GM23338 (cell line): ENCODE results near the gene GAL3ST2. TPM values are rescaled to one million over a fixed set of nuclear protein-coding genes. Genes with fewer than 3 reads are reported as not detected.

Experiments
- ATAC-seq: fragments of 200-7000 bp; cut with Tn5 transposase; 3 replicates; pipeline ENCODE4 v1.9.1; 2020
- DNase-seq: peaks from one replicate; pipeline ENCODE4 v3.0.0-alpha.2; 2015; ENCODE audit warnings: low spot score
- H2AFZ ChIP-seq: fragments of 200-600 bp; sonication (generic); 2 replicates; pipeline ENCODE4 v1.8.0; 2016; ENCODE audit warnings: antibody characterized with exemption, mild to moderate bottlenecking, moderate library complexity
- H3F3A ChIP-seq: fragments of 200-600 bp; sonication (generic); replicated peaks from 2 replicates; pipeline ENCODE4 v1.8.0; 2017; ENCODE audit warnings: antibody characterized with exemption, mixed run types, low read depth
- H3K27ac ChIP-seq: fragments of 200-600 bp; sonication (generic); 2 replicates; pipeline ENCODE4 v1.6.1; 2016; ENCODE audit warnings: low read depth
- H3K27me3 ChIP-seq: fragments of 200-600 bp; sonication (generic); 2 replicates; pipeline ENCODE4 v1.8.0; 2016; ENCODE audit warnings: mild to moderate bottlenecking, mixed run types, moderate library complexity; ENCODE audit not compliant: insufficient read depth
- H3K36me3 ChIP-seq: fragments of 200-600 bp; sonication (generic); 2 replicates; pipeline ENCODE4 v1.8.0; 2016; ENCODE audit warnings: mild to moderate bottlenecking; ENCODE audit not compliant: insufficient read depth
- H3K4me1 ChIP-seq: fragments of 200-600 bp; sonication (generic); 2 replicates; pipeline ENCODE4 v1.8.0; 2016; ENCODE audit warnings: mild to moderate bottlenecking, moderate library complexity; ENCODE audit not compliant: insufficient read depth
- H3K4me2 ChIP-seq: fragments of 200-600 bp; sonication (generic); 2 replicates; pipeline ENCODE4 v1.7.1; 2017; ENCODE audit warnings: mixed run types
- H3K4me3 ChIP-seq: fragments of 200-600 bp; sonication (generic); 2 replicates; pipeline ENCODE4 v1.6.1; 2016; ENCODE audit warnings: mixed run types
- H3K79me2 ChIP-seq: fragments of 200-600 bp; sonication (generic); replicated peaks from 2 replicates; pipeline ENCODE4 v1.8.0; 2017; ENCODE audit warnings: mild to moderate bottlenecking; ENCODE audit not compliant: insufficient read depth
- H3K9me2 ChIP-seq: fragments of 200-600 bp; sonication (generic); 2 replicates; pipeline ENCODE4 v1.8.0; 2017; ENCODE audit not compliant: insufficient read depth
- H4K20me1 ChIP-seq: fragments of 200-600 bp; sonication (generic); replicated peaks from 2 replicates; pipeline ENCODE4 v1.8.0; 2017; ENCODE audit warnings: mild to moderate bottlenecking; ENCODE audit not compliant: insufficient read depth
- H3K27ac Mint-ChIP-seq: 2 replicates; pipeline ENCODE4 v1.8.0; 2020; ENCODE audit warnings: inconsistent platforms, mild to moderate bottlenecking, moderate library complexity, mixed read lengths
- H3K27me3 Mint-ChIP-seq: 3 replicates; pipeline ENCODE4 v1.8.0; 2022; ENCODE audit warnings: low read depth, mild to moderate bottlenecking, moderate library complexity, mixed read lengths, inconsistent platforms; ENCODE audit not compliant: insufficient read depth, poor library complexity
- H3K36me3 Mint-ChIP-seq: 3 replicates; pipeline ENCODE4 v1.8.0; 2021; ENCODE audit warnings: low read depth, mild to moderate bottlenecking, inconsistent platforms, moderate library complexity, mixed read lengths
- H3K4me1 Mint-ChIP-seq: 3 replicates; pipeline ENCODE4 v1.8.0; 2020; ENCODE audit warnings: mild to moderate bottlenecking, inconsistent platforms, mixed read lengths
- H3K4me3 Mint-ChIP-seq: 3 replicates; pipeline ENCODE4 v1.8.0; 2021; ENCODE audit warnings: moderate library complexity, mild to moderate bottlenecking, inconsistent platforms, mixed read lengths
- H3K9me3 Mint-ChIP-seq: 3 replicates; pipeline ENCODE4 v1.8.0; 2020; ENCODE audit warnings: moderate library complexity, mild to moderate bottlenecking, inconsistent platforms, mixed read lengths
- CREB1 ChIP-seq: fragments of 250-450 bp; sonication (Bioruptor Pico); IDR thresholded peaks from 2 replicates; pipeline ENCODE4 v1.5.0; 2020; ENCODE audit warnings: low read depth, mild to moderate bottlenecking, moderate library complexity
- EZH2 ChIP-seq: fragments of 200-600 bp; sonication (generic); IDR thresholded peaks from one replicate; pipeline ENCODE4 v1.8.0; 2017; ENCODE audit warnings: antibody characterized with exemption, mild to moderate bottlenecking, low read depth; ENCODE audit not compliant: unreplicated experiment
- EZH2phosphoT487 ChIP-seq: fragments of 200-600 bp; sonication (generic); IDR thresholded peaks from one replicate; pipeline ENCODE4 v1.8.1; 2018; ENCODE audit warnings: antibody characterized with exemption; ENCODE audit not compliant: unreplicated experiment
- JUNB ChIP-seq: IDR thresholded peaks from one replicate; pipeline ENCODE4 v1.6.1; 2016; ENCODE audit warnings: antibody characterized with exemption; ENCODE audit not compliant: unreplicated experiment
- NANOG ChIP-seq: IDR thresholded peaks from 2 replicates; pipeline ENCODE4 v1.6.1; 2016; ENCODE audit warnings: antibody characterized with exemption, borderline replicate concordance
- REST ChIP-seq: IDR thresholded peaks from one replicate; pipeline ENCODE4 v1.6.1; 2018; ENCODE audit warnings: antibody characterized with exemption; ENCODE audit not compliant: unreplicated experiment
- STAT1 ChIP-seq: IDR thresholded peaks from one replicate; pipeline ENCODE4 v1.6.1; 2016; ENCODE audit warnings: antibody characterized with exemption; ENCODE audit not compliant: unreplicated experiment
- ZNF114 ChIP-seq: fragments of 250-450 bp; sonication (Bioruptor Pico); IDR thresholded peaks from 2 replicates; pipeline ENCODE4 v1.5.0; 2020; ENCODE audit warnings: mild to moderate bottlenecking, moderate library complexity
- polyA plus RNA-seq: library from polyadenylated mRNA; unstranded; fragments of >200 nt; fragmentation: Nextera tagmentation; extraction: Ambion mirVana; gene quantifications from 2 replicates; pipeline ENCODE4 v1.2.1, GENCODE V29; 2016
- total RNA-seq: library from RNA; depleted of rRNA; stranded (reverse); fragments of >200 nt; shearing (Covaris generic); gene quantifications from 2 replicates; pipeline ENCODE4 v1.2.3, GENCODE V29; 2014
- TF ChIP-seq, protein P1 (sequence below): IDR thresholded peaks from 2 replicates; pipeline ENCODE4 v1.6.1; 2016; ENCODE audit warnings: antibody characterized with exemption
- TF ChIP-seq, protein P2 (sequence below), 2 experiments: fragments of 200-600 bp in 1 of 2; sonication (generic) in 1 of 2; conservative IDR thresholded peaks; 2 replicates each; pipeline versions ENCODE4 v1.5.1 to v1.6.1; 2016 to 2017; ENCODE audit warnings: antibody characterized with exemption in 2 of 2, low read depth in 2 of 2, mild to moderate bottlenecking in 2 of 2, moderate library complexity in 1 of 2

GAL3ST2 gene
- total and polyA plus RNA-seq, 2 experiments from 2014 or later: 0.19 to 0.24 TPM

DNA sequence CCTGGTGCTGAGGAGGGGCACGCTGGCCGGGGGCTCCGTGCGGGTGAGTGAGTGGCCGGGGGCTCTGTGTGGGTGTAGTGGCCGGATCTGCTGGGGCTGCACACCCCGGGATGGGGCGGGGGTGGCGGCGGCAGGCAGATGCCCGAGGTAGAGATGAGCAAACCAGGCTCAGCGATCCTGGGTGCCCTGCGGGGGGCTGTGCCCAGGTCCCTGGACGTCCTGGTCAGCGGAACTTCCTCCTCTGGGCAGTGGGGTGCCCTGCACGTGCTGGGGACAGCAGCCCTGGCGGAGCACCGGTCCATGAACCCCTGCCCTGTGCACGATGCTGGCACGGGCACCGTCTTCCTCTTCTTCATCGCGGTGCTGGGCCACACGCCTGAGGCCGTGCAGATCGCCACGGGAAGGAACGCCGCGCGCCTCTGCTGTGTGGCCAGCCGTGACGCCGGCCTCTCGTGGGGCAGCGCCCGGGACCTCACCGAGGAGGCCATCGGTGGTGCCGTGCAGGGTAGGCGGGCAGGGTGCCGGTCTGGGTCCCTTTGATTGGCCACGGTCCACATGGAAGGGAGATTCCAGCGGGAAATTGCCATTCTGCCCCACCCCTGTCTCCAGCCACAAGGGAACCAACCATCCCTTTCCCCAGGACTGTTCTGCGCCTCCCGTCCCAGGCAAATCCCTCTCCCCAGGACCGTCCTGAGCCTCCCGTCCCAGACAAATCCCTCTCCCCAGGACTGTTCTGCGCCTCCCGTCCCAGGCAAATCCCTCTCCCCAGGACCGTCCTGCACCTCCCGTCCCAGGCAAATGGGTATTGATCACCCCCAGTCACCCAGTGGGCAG is 38.2 kb downstream of the GAL3ST2 start:
- no peaks in the 10 kb centered on the region for H3K9me2 ChIP-seq
- TF ChIP-seq, protein P1, sequence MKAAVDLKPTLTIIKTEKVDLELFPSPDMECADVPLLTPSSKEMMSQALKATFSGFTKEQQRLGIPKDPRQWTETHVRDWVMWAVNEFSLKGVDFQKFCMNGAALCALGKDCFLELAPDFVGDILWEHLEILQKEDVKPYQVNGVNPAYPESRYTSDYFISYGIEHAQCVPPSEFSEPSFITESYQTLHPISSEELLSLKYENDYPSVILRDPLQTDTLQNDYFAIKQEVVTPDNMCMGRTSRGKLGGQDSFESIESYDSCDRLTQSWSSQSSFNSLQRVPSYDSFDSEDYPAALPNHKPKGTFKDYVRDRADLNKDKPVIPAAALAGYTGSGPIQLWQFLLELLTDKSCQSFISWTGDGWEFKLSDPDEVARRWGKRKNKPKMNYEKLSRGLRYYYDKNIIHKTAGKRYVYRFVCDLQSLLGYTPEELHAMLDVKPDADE: no peak
- no peak for TF ChIP-seq REST
- TF ChIP-seq EZH2phosphoT487: no peak
- TF ChIP-seq ZNF114 (CRISPR knock-in tag): no peak
- no peak overlapping the region for H3K4me3 ChIP-seq
- Mint-ChIP-seq H3K27ac (peak overlapping the region; percentile 57; the same call in 1 of the 2 replicates), H3K9me3 (no peaks in the 10 kb centered on the region; the same call in 2 of the 3 replicates), H3K4me3 (no peak overlapping the region), H3K36me3 (no peaks in the 10 kb centered on the region), H3K27me3 (peaks cover 6% of the 10 kb centered on the region), H3K4me1 (no peaks in the 10 kb centered on the region; the same call in 1 of the 3 replicates)
- H3K79me2 ChIP-seq: no peaks in the 10 kb centered on the region
- no peaks in the 10 kb centered on the region for H3K4me1 ChIP-seq
- no peaks in the 10 kb centered on the region for H3K36me3 ChIP-seq
- no peaks in the 10 kb centered on the region for H3F3A ChIP-seq
- H4K20me1 ChIP-seq: no peaks in the 10 kb centered on the region
- DNase-seq (no peak), ATAC-seq (peak; percentile 52)
- no peak overlapping the region for H3K27ac ChIP-seq
- no peaks in the 10 kb centered on the region for H3K27me3 ChIP-seq
- H3K4me2 ChIP-seq: no peak overlapping the region
- no peak overlapping the region for H2AFZ ChIP-seq

DNA sequence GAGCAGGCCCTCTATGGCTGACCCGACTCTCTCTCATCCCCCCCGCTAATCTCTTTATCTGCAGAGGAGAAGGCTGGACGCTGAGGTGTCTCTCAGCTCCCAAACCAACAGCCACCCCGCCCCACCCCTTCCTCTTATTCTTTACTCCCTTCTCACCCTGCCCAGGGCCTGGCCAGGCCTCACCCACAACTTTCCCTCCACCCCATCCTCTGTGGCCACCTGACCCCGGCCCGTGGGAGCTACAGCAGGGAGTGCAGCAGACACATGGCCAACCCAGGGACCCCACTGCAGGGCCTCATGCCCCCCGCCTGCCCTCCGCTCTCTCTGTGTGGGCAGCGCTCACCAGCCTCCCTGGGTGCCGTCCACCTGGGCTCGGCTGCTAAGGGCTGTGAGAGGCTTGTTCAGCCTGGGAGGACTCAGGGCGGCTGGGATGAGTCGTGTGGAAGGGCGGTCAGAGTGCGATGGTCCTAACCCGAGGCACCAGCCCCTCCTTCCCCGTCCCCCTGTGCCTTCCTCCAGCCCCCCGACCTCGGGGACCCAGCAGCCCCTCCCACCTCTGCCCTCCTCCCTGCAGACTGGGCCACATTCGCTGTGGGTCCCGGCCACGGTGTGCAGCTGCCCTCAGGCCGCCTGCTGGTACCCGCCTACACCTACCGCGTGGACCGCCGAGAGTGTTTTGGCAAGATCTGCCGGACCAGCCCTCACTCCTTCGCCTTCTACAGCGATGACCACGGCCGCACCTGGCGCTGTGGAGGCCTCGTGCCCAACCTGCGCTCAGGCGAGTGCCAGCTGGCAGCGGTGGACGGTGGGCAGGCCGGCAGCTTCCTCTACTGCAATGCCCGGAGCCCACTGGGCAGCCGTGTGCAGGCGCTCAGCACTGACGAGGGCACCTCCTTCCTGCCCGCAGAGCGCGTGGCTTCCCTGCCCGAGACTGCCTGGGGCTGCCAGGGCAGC is 39.1 kb downstream of the GAL3ST2 start:
- 0 out of 2 replicates have a peak, but pooled peaks cover 6% of the 10 kb centered on the region for H3F3A ChIP-seq
- ATAC-seq (peak; percentile 9; the same call in 2 of the 3 replicates), DNase-seq (no peak)
- Mint-ChIP-seq H3K36me3 (no peaks in the 10 kb centered on the region), H3K9me3 (no peaks in the 10 kb centered on the region; the same call in 2 of the 3 replicates), H3K27ac (peak overlapping the region; percentile 57; the same call in 1 of the 2 replicates), H3K4me3 (no peak overlapping the region), H3K4me1 (no peaks in the 10 kb centered on the region; the same call in 1 of the 3 replicates), H3K27me3 (peaks cover 9% of the 10 kb centered on the region)
- H3K4me1 ChIP-seq: no peaks in the 10 kb centered on the region
- no peak overlapping the region for H2AFZ ChIP-seq
- no peak overlapping the region for H3K4me3 ChIP-seq
- H3K4me2 ChIP-seq: no peak overlapping the region
- H3K79me2 ChIP-seq: no peaks in the 10 kb centered on the region
- no peaks in the 10 kb centered on the region for H3K9me2 ChIP-seq
- no peaks in the 10 kb centered on the region for H3K27me3 ChIP-seq
- no peaks in the 10 kb centered on the region for H3K36me3 ChIP-seq
- H3K27ac ChIP-seq: no peak overlapping the region
- no peaks in the 10 kb centered on the region for H4K20me1 ChIP-seq
- TF ChIP-seq CREB1 (no peak), EZH2 (no peak), EZH2phosphoT487 (no peak), STAT1 (no peak), JUNB (no peak), ZNF114 (CRISPR knock-in tag) (no peak), NANOG (no peak)
- TF ChIP-seq, protein P1: no peak
- TF ChIP-seq, protein P2, sequence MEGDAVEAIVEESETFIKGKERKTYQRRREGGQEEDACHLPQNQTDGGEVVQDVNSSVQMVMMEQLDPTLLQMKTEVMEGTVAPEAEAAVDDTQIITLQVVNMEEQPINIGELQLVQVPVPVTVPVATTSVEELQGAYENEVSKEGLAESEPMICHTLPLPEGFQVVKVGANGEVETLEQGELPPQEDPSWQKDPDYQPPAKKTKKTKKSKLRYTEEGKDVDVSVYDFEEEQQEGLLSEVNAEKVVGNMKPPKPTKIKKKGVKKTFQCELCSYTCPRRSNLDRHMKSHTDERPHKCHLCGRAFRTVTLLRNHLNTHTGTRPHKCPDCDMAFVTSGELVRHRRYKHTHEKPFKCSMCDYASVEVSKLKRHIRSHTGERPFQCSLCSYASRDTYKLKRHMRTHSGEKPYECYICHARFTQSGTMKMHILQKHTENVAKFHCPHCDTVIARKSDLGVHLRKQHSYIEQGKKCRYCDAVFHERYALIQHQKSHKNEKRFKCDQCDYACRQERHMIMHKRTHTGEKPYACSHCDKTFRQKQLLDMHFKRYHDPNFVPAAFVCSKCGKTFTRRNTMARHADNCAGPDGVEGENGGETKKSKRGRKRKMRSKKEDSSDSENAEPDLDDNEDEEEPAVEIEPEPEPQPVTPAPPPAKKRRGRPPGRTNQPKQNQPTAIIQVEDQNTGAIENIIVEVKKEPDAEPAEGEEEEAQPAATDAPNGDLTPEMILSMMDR (conservative IDR thresholded peaks at IDR 0.05; ENCODE audit: low read depth in 2 of 2): no peak
